Transverse colon (tissue), 4 donors: ENCODE data around the gene SAMD14.

Source experiments
- CTCF ChIP-seq, 5 experiments: fragments of 200-600 bp in 3 of 5; fragments of 450-650 bp in 2 of 5; sonication (generic) in 3 of 5; IDR thresholded peaks; 1 replicate in 2 of 5; 2 replicates in 3 of 5; pipeline ENCODE4 v1.5.1; 2016 to 2017; ENCODE audit warnings: antibody characterized with exemption in 5 of 5, inconsistent platforms in 3 of 5, mild to moderate bottlenecking in 2 of 5, moderate library complexity in 1 of 5
- POLR2AphosphoS5 ChIP-seq, 3 donors: sonication (generic); formaldehyde crosslinking; IDR thresholded peaks; one replicate each; pipeline ENCODE4 v1.6.1; 2016; ENCODE audit warnings: antibody characterized with exemption in 3 of 3

DNA sequence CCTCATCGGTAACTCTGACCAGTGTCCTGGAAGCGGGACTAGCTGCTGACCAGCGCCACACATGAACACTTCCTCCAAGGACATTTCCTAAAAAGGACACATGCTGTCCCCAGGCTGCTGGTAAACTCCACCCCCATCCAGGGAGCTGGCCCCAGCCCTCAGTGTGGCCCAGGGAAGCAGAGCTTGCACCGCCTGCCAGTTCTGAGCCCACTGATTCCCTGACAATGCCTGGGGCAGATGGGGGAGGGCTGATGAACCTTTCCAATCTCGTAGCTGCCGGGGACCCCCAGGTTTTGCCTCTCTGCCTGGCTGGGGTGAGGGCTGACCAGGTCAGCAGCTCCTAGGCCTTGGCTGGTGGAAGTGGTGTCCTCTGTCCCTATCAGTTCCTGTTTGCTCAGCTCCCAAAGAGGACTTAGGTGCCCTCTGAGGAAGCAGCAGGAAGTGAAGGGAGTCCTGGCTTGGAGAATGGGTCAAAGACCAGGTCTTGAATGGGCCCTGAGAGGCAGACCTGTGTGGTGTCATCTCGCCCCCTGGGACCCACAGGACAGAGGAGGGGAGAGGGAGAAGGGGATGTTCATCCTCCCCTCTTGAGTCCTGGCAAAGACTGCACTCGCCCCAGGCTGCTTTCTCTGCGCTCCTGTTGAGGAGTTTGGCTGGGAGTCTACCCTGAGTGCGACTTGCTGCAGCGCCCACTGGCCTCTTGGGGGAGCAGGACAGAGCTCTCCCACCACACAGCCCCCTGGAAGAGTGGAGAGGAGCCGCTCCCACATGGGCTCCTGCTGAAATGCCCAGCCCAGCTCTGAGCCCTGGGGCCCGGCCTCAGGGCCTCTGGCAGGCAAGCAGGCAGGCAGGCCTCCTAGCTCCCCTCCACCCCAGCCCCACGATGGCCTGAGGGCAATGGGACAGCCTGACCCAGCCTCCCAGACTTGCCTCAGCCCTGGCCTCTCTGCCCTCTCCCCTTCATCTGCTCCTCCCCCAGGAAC lies 18.0 kb downstream of the SAMD14 start:
- TF ChIP-seq POLR2AphosphoS5 (IDR thresholded peaks at IDR 0.05), result no peak
- TF ChIP-seq CTCF (IDR thresholded peaks at IDR 0.05), result no peak
